MM.1S (cell line): ENCODE measurements around the gene AMDHD1.

Source experiments
- DNase-seq: peaks from one replicate; pipeline ENCODE4 v3.0.0-alpha.2; 2015
- H2AFZ ChIP-seq: fragments of 300-600 bp; sonication (generic); 2 replicates; pipeline ENCODE4 v1.6.0; 2016; ENCODE audit warnings: antibody characterized with exemption, low read length
- H3F3A ChIP-seq: fragments of 300-600 bp; sonication (generic); 2 replicates; pipeline ENCODE4 v1.6.1; 2016; ENCODE audit warnings: mild to moderate bottlenecking, antibody characterized with exemption, low read length, moderate library complexity, mixed read lengths; ENCODE audit not compliant: insufficient read depth
- H3K27ac ChIP-seq: fragments of 300-600 bp; sonication (generic); 2 replicates; pipeline ENCODE4 v1.5.1; 2016; ENCODE audit warnings: mild to moderate bottlenecking, low read length
- H3K27me3 ChIP-seq: fragments of 300-600 bp; sonication (generic); replicated peaks from 2 replicates; pipeline ENCODE4 v1.6.0; 2016; ENCODE audit warnings: low read length; ENCODE audit not compliant: insufficient read depth
- H3K36me3 ChIP-seq: fragments of 300-600 bp; sonication (generic); replicated peaks from 2 replicates; pipeline ENCODE4 v1.6.1; 2016; ENCODE audit warnings: mild to moderate bottlenecking, low read length, mixed read lengths; ENCODE audit not compliant: insufficient read depth
- H3K4me1 ChIP-seq: fragments of 300-600 bp; sonication (generic); 2 replicates; pipeline ENCODE4 v1.6.1; 2016; ENCODE audit warnings: low read length, mixed read lengths
- H3K4me2 ChIP-seq: fragments of 300-600 bp; sonication (generic); 2 replicates; pipeline ENCODE4 v1.6.0; 2016; ENCODE audit warnings: low read depth, low read length
- H3K4me3 ChIP-seq: fragments of 300-600 bp; sonication (generic); 2 replicates; pipeline ENCODE4 v1.5.1; 2016; ENCODE audit warnings: low read length, mixed read lengths
- H3K79me2 ChIP-seq: fragments of 300-600 bp; sonication (generic); 2 replicates; pipeline ENCODE4 v1.6.1; 2016; ENCODE audit warnings: mixed run types, low read length, mixed read lengths
- H3K9ac ChIP-seq: fragments of 300-600 bp; sonication (generic); 2 replicates; pipeline ENCODE4 v1.6.1; 2016; ENCODE audit warnings: low read length, mixed read lengths
- H3K9me2 ChIP-seq: fragments of 300-600 bp; sonication (generic); replicated peaks from 2 replicates; pipeline ENCODE4 v1.6.1; 2016; ENCODE audit warnings: mild to moderate bottlenecking, low read length, mixed read lengths; ENCODE audit not compliant: insufficient read depth
- H3K9me3 ChIP-seq: fragments of 300-600 bp; sonication (generic); replicated peaks from 2 replicates; pipeline ENCODE4 v1.6.1; 2016; ENCODE audit warnings: mild to moderate bottlenecking, low read length, mixed read lengths; ENCODE audit not compliant: insufficient read depth
- H4K20me1 ChIP-seq: fragments of 300-600 bp; sonication (generic); 2 replicates; pipeline ENCODE4 v1.6.1; 2016; ENCODE audit warnings: mild to moderate bottlenecking, low read length, moderate library complexity, mixed read lengths; ENCODE audit not compliant: insufficient read depth
- CTCF ChIP-seq: fragments of 300-600 bp; sonication (generic); IDR thresholded peaks from 2 replicates; pipeline ENCODE4 v1.5.1; 2016; ENCODE audit warnings: antibody characterized with exemption, low read length, mixed read lengths
- EZH2 ChIP-seq: fragments of 300-600 bp; sonication (generic); optimal IDR thresholded peaks from 2 replicates; pipeline ENCODE3; 2017; ENCODE audit warnings: low read depth, mild to moderate bottlenecking, antibody characterized with exemption, low read length, mixed read lengths
- EZH2phosphoT487 ChIP-seq: fragments of 300-600 bp; sonication (generic); IDR thresholded peaks from 2 replicates; pipeline ENCODE4 v1.6.1; 2018; ENCODE audit warnings: antibody characterized with exemption, low read length

The AMDHD1 gene

GRCh38 chr12:95949477-95950206 is 6.5 kb downstream of the AMDHD1 start:
- no peaks in the 10 kb centered on the region for H3K9me3 ChIP-seq
- no peak overlapping the region for H3K9ac ChIP-seq
- no peaks in the 10 kb centered on the region for H3F3A ChIP-seq
- DNase-seq, result no peak
- no peaks in the 10 kb centered on the region; the same call in 1 of the 2 replicates for H3K4me1 ChIP-seq
- TF ChIP-seq CTCF (no peak), EZH2phosphoT487 (no peak), EZH2 (no peak)
- no peaks in the 10 kb centered on the region for H3K27me3 ChIP-seq
- no peaks in the 10 kb centered on the region for H3K36me3 ChIP-seq
- H2AFZ ChIP-seq, result no peak overlapping the region
- no peaks in the 10 kb centered on the region for H3K9me2 ChIP-seq
- H3K79me2 ChIP-seq, result no peaks in the 10 kb centered on the region
- H3K4me3 ChIP-seq, result no peak overlapping the region
- H3K4me2 ChIP-seq, result no peak overlapping the region
- H4K20me1 ChIP-seq, result no peaks in the 10 kb centered on the region
- no peak overlapping the region for H3K27ac ChIP-seq

- Histone ChIP-seq H3K36me3 (no peaks in the 10 kb centered on the region), H2AFZ (no peak overlapping the region), H3K4me2 (no peak overlapping the region), H4K20me1 (no peaks in the 10 kb centered on the region), H3K9me2 (no peaks in the 10 kb centered on the region), H3K27ac (no peak overlapping the region), H3K4me3 (no peak overlapping the region), H3K9ac (no peak overlapping the region), H3F3A (no peaks in the 10 kb centered on the region), H3K27me3 (no peaks in the 10 kb centered on the region), H3K9me3 (no peaks in the 10 kb centered on the region), H3K79me2 (no peaks in the 10 kb centered on the region), H3K4me1 (no peaks in the 10 kb centered on the region)
- no peak for TF ChIP-seq CTCF
- TF ChIP-seq EZH2, result no peak
- TF ChIP-seq EZH2phosphoT487, result no peak
- DNase-seq, result no peak
Observed at GRCh38 chr12:95951515-95951914, 8.4 kb downstream of the AMDHD1 start.

GRCh38 chr12:95953000-95953399 is 9.9 kb downstream of the AMDHD1 start:
- H3K4me1 ChIP-seq, result no peaks in the 10 kb centered on the region
- H3K79me2 ChIP-seq, result no peaks in the 10 kb centered on the region
- no peaks in the 10 kb centered on the region for H4K20me1 ChIP-seq
- DNase-seq, result no peak
- no peak overlapping the region for H2AFZ ChIP-seq
- H3K36me3 ChIP-seq, result no peaks in the 10 kb centered on the region
- no peaks in the 10 kb centered on the region for H3K9me3 ChIP-seq
- no peak overlapping the region for H3K4me3 ChIP-seq
- no peaks in the 10 kb centered on the region for H3F3A ChIP-seq
- no peak for TF ChIP-seq EZH2
- no peak for TF ChIP-seq CTCF
- no peak for TF ChIP-seq EZH2phosphoT487
- no peak overlapping the region for H3K9ac ChIP-seq
- no peak overlapping the region for H3K4me2 ChIP-seq
- H3K9me2 ChIP-seq, result no peaks in the 10 kb centered on the region
- no peak overlapping the region for H3K27ac ChIP-seq
- H3K27me3 ChIP-seq, result no peaks in the 10 kb centered on the region
